Thyroid gland (tissue), 4 donors: Measurements from ENCODE around the gene NECAB2. TPM values are rescaled to one million over a fixed set of nuclear protein-coding genes. Genes with fewer than 3 reads are reported as not detected.

Experiments
- DNase-seq, 2 donors: peaks; one replicate each; pipeline ENCODE4 v3.0.0-alpha.2; 2019
- H3K27ac ChIP-seq, 3 donors: fragments of 200-600 bp; sonication (generic); 1 replicate in 2 of 3; 2 replicates in 1 of 3; pipeline ENCODE4 v1.5.1; 2016 to 2019; ENCODE audit warnings: mild to moderate bottlenecking in 1 of 3, moderate library complexity in 1 of 3
- H3K27me3 ChIP-seq: fragments of 200-600 bp; sonication (generic); one replicate; pipeline ENCODE4 v1.5.1; 2019
- H3K36me3 ChIP-seq, 2 donors: fragments of 200-600 bp; sonication (generic); one replicate each; pipeline ENCODE4 v1.5.1; 2016 to 2019
- H3K4me1 ChIP-seq, 2 donors: fragments of 200-600 bp; sonication (generic); one replicate each; pipeline ENCODE4 v1.5.1; 2017 to 2019
- H3K4me3 ChIP-seq, 3 donors: fragments of 200-600 bp; sonication (generic); replicated peaks in 1 of 3; 1 replicate in 2 of 3; 2 replicates in 1 of 3; pipeline ENCODE4 v1.5.1; 2016; ENCODE audit warnings: mild to moderate bottlenecking in 1 of 3
- H3K9me3 ChIP-seq: fragments of 200-600 bp; sonication (generic); one replicate; pipeline ENCODE4 v1.5.1; 2017
- POLR2A ChIP-seq, 2 donors: fragments of 450-650 bp; IDR thresholded peaks; one replicate each; pipeline ENCODE4 v1.6.1; 2017; ENCODE audit warnings: antibody characterized with exemption in 2 of 2, mild to moderate bottlenecking in 2 of 2, moderate library complexity in 1 of 2
- WGBS, 2 donors: methylation state at CpG; one replicate each; pipeline ENCODE4 v1.1.5; 2017; 5-methylcytosine and 5-hydroxymethylcytosine counted together
- intact Hi-C: fragments of 100-400 bp; cut with DNase I; formaldehyde crosslinking; loops from one replicate; pipeline ENCODE4 v1.15.1; 2023
- total RNA-seq, 4 donors: library from RNA; depleted of rRNA; stranded (reverse); fragments of >200 nt; gene quantifications; one replicate each; pipeline ENCODE4 v1.2.3, GENCODE V29; 2016
- TF ChIP-seq, protein P1 (sequence below), 6 experiments: fragments of 200-600 bp in 3 of 6; fragments of 450-650 bp in 3 of 6; sonication (generic) in 3 of 6; IDR thresholded peaks; one replicate each; pipeline ENCODE4 v1.5.1; 2016 to 2019; ENCODE audit warnings: antibody characterized with exemption in 6 of 6, mild to moderate bottlenecking in 2 of 6, inconsistent platforms in 1 of 6, moderate library complexity in 1 of 6

The NECAB2 gene
- total RNA-seq, 4 donors from 2014 or later, result 0.63 to 0.94 TPM; not detected in 2

GRCh38 chr16:83929811-83930555 lies 38.1 kb upstream of the NECAB2 start:
- WGBS, 2 donors, result 79 to 87% methylated on average over 14 to 17 of the region's 17 CpGs
- Histone ChIP-seq H3K27me3 (no peaks in the 10 kb centered on the region), H3K4me1 (no peaks in the 10 kb centered on the region), H3K36me3 (no peaks in the 10 kb centered on the region), H3K9me3 (no peaks in the 10 kb centered on the region), H3K27ac (no peak overlapping the region), H3K4me3 (no peak overlapping the region)
- no peak for DNase-seq
- TF ChIP-seq, protein P1, sequence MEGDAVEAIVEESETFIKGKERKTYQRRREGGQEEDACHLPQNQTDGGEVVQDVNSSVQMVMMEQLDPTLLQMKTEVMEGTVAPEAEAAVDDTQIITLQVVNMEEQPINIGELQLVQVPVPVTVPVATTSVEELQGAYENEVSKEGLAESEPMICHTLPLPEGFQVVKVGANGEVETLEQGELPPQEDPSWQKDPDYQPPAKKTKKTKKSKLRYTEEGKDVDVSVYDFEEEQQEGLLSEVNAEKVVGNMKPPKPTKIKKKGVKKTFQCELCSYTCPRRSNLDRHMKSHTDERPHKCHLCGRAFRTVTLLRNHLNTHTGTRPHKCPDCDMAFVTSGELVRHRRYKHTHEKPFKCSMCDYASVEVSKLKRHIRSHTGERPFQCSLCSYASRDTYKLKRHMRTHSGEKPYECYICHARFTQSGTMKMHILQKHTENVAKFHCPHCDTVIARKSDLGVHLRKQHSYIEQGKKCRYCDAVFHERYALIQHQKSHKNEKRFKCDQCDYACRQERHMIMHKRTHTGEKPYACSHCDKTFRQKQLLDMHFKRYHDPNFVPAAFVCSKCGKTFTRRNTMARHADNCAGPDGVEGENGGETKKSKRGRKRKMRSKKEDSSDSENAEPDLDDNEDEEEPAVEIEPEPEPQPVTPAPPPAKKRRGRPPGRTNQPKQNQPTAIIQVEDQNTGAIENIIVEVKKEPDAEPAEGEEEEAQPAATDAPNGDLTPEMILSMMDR (IDR thresholded peaks at IDR 0.05), result no peak
- TF ChIP-seq POLR2A (IDR thresholded peaks at IDR 0.05), result no peak
- intact Hi-C loops, result no loop called here

- Histone ChIP-seq H3K4me3 (no peak overlapping the region), H3K9me3 (no peaks in the 10 kb centered on the region), H3K36me3 (no peaks in the 10 kb centered on the region), H3K4me1 (no peaks in the 10 kb centered on the region), H3K27me3 (no peaks in the 10 kb centered on the region), H3K27ac (no peak overlapping the region)
- 81 to 86% methylated on average over 16 to 18 of the region's 22 CpGs for WGBS, 2 donors
- DNase-seq, result no peak
- TF ChIP-seq, protein P1 (IDR thresholded peaks at IDR 0.05), result no peak
- no peak for TF ChIP-seq POLR2A (IDR thresholded peaks at IDR 0.05)
- intact Hi-C loops, result no loop called here
These were observed 37.1 kb upstream of the NECAB2 start for GRCh38 chr16:83930730-83931500.

DNA sequence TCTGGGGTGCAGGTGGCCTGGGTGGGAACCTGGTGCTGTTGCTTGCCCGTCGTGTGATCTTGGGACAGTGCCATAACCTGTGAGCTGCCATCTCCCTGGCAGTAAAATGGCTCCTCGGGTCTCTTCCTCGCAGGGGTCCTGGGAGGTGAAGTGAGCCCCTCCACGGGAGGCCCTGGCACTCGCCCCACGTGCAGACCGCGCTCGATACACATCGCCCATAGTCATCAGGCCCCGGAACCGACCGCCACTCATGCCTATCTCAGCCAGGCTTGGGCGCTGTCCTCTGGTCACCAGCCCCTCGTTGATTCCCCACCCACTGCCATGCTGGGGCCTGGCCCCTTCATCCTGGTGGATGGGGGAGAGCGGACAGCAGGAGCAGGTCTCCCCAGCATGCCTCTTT lies 36.5 kb upstream of the NECAB2 start:
- Histone ChIP-seq H3K36me3 (no peaks in the 10 kb centered on the region), H3K4me3 (no peak overlapping the region), H3K9me3 (no peaks in the 10 kb centered on the region), H3K27me3 (no peaks in the 10 kb centered on the region), H3K4me1 (no peaks in the 10 kb centered on the region), H3K27ac (no peak overlapping the region)
- no peak for DNase-seq
- WGBS, 2 donors, result 91 to 95% methylated on average over 11 to 17 of the region's 17 CpGs
- intact Hi-C loops, result no loop called here
- TF ChIP-seq POLR2A (IDR thresholded peaks at IDR 0.05), result no peak
- TF ChIP-seq, protein P1 (IDR thresholded peaks at IDR 0.05), result no peak

GRCh38 chr16:83932304-83932703 lies 35.7 kb upstream of the NECAB2 start:
- WGBS, 2 donors, result 90 to 97% methylated on average over 9 to 11 of the region's 11 CpGs
- Histone ChIP-seq H3K27me3 (no peaks in the 10 kb centered on the region), H3K4me1 (no peaks in the 10 kb centered on the region), H3K27ac (no peak overlapping the region), H3K4me3 (no peak overlapping the region), H3K36me3 (no peaks in the 10 kb centered on the region), H3K9me3 (no peaks in the 10 kb centered on the region)
- no peak for DNase-seq
- no peak for TF ChIP-seq POLR2A (IDR thresholded peaks at IDR 0.05)
- TF ChIP-seq, protein P1 (IDR thresholded peaks at IDR 0.05), result no peak
- intact Hi-C loops, result no loop called here
